Left kidney (tissue), 2 donors: ENCODE measurements around the gene ZNF667. TPM values are rescaled to one million over a fixed set of nuclear protein-coding genes. Genes with fewer than 3 reads are reported as not detected.
A peak's percentile ranks its signal among the peaks of the same experiment; 100 is the strongest.

ENCODE experiments used
- DNase-seq: peaks from one replicate; pipeline ENCODE4 v3.0.0-alpha.2; 2013
- polyA plus RNA-seq: library from polyadenylated mRNA; unstranded; fragments of 120-200 nt; gene quantifications from one replicate; pipeline ENCODE4 v1.2.1, GENCODE V29; 2013; ENCODE audit not compliant: insufficient read length

ZNF667 gene
- polyA plus RNA-seq, 1 donor: 25.3 TPM

DNA sequence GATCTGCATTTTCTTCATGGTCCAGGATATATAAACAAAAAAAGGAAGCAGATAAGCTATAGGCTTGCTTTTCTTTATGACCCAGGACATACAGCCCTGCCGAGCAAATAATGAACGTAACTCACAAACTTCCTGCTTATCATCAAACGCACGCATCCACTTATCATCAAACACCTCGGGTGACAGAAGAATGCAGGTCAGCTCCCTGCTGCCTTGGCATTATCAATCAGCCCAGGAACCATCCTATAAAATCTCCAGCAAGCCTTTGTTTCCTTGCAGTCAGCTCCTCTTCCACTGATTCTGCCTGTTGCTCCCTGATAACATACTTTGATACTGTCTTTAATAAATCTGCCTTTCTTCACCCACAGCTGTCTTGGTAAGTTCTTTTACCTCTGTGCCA lies 78.3 kb downstream of the ZNF667 start:
- no peak for DNase-seq

GRCh38 chr19:56393119-56394012 lies 83.8 kb downstream of the ZNF667 start, which contains the start of gene ZNF582:
ZNF582 (minus strand) TSS chr19:56393534; CDS start chr19:56391752, 1,782 bp downstream.
- peak; percentile 96 for DNase-seq

Other genes with a start within 250 kb of the ZNF667 start
- gene EDDM13, start 204.6 kb downstream of the ZNF667 start, polyA plus RNA-seq: 5.0 TPM
- 21.3 TPM for gene ZSCAN5A, start 162.5 kb downstream of the ZNF667 start, polyA plus RNA-seq
- 14.8 TPM for gene ZNF582, start 83.8 kb downstream of the ZNF667 start, polyA plus RNA-seq
- gene ZNF583, start 73.0 kb downstream of the ZNF667 start, polyA plus RNA-seq: 11.9 TPM
- 39.1 TPM for gene ZNF471, start 30.5 kb upstream of the ZNF667 start, polyA plus RNA-seq
- gene ZFP28, start 61.6 kb upstream of the ZNF667 start, polyA plus RNA-seq: 18.3 TPM
- 12.7 TPM for gene ZNF470, start 90.1 kb upstream of the ZNF667 start, polyA plus RNA-seq
- gene ZNF71, start 118.0 kb upstream of the ZNF667 start, polyA plus RNA-seq: 7.8 TPM
- gene SMIM17, start 165.8 kb upstream of the ZNF667 start, polyA plus RNA-seq: 2.4 TPM
- 3.1 TPM for gene ZNF835, start 194.4 kb upstream of the ZNF667 start, polyA plus RNA-seq